ENCODE data around the gene GKN1.

GKN1 gene

GRCh38 chr2:69026691-69027459 is 52.4 kb downstream of the GKN1 start:
- no peaks in the 10 kb centered on the region for H3K4me1 Mint-ChIP-seq
- ATAC-seq, result no peak
- H3K9me3 Mint-ChIP-seq, result peaks cover 6% of the 10 kb centered on the region
- no peak overlapping the region for H3K4me3 Mint-ChIP-seq
- H3K27ac Mint-ChIP-seq, result no peak overlapping the region
- H3K36me3 Mint-ChIP-seq, result no peaks in the 10 kb centered on the region
- H3K27me3 Mint-ChIP-seq, result peaks cover 17% of the 10 kb centered on the region

All from stimulated activated memory B cell treated with anti-CD40 and anti-IgM and Interleukin-4, amounts not matched to agents 10 μg/mL and 1 μg/mL and 100 μg/mL, for 72 hours (primary cell).